Lower leg skin (tissue), 3 donors: ENCODE data around the gene CRACR2B.

ENCODE experiments used
- POLR2A ChIP-seq, 2 donors: fragments of 450-650 bp; IDR thresholded peaks; one replicate each; pipeline ENCODE4 v1.6.1; 2016 to 2017; ENCODE audit warnings: antibody characterized with exemption in 2 of 2, mild to moderate bottlenecking in 1 of 2, moderate library complexity in 1 of 2
- TF ChIP-seq, protein P1 (sequence below), 3 donors: fragments of 450-650 bp; IDR thresholded peaks; one replicate each; pipeline ENCODE4 v1.5.1; 2016; ENCODE audit warnings: antibody characterized with exemption in 3 of 3, mild to moderate bottlenecking in 3 of 3, moderate library complexity in 2 of 3

DNA sequence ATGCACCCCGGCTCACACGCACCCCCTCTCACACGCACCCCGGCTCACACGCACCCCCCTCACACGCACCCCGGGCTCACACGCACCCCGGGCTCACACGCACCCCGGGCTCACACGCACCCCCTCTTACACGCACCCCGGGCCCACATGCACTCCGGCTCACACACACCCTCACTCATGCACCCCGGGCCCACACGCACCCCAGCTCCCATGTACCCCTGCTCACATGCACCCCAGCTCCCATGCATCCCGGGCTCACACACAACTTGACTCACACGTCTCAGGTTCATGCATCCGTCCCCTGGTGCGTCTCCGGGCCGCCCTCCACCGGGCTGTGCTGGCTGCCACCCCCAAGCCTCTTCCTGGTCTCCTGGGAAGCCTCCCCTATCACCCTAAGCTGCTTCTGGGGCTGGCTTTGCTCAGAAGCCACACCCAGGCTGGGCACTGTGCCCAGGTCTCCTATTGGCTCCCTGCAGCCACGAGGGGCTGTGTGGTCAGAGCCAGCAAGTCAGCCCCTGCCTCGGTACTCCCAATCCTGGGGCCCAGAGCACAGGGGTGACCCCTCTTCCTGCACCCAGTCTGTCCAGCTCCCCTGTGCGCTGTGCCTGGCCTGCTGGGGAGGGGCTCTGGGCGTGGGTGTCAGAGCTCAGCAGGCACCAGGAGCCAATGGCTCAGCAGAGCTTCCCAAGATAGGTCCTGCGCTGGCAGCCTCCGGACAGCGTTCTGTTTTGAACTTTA lies 31.8 kb downstream of the CRACR2B start:
- TF ChIP-seq POLR2A (IDR thresholded peaks at IDR 0.05), result no peak
- TF ChIP-seq, protein P1, sequence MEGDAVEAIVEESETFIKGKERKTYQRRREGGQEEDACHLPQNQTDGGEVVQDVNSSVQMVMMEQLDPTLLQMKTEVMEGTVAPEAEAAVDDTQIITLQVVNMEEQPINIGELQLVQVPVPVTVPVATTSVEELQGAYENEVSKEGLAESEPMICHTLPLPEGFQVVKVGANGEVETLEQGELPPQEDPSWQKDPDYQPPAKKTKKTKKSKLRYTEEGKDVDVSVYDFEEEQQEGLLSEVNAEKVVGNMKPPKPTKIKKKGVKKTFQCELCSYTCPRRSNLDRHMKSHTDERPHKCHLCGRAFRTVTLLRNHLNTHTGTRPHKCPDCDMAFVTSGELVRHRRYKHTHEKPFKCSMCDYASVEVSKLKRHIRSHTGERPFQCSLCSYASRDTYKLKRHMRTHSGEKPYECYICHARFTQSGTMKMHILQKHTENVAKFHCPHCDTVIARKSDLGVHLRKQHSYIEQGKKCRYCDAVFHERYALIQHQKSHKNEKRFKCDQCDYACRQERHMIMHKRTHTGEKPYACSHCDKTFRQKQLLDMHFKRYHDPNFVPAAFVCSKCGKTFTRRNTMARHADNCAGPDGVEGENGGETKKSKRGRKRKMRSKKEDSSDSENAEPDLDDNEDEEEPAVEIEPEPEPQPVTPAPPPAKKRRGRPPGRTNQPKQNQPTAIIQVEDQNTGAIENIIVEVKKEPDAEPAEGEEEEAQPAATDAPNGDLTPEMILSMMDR (IDR thresholded peaks at IDR 0.05), result no peak
